NCI-H187 treated with DMSO at 0.1 percent for 48 hours (cell line): ENCODE measurements around the gene ZNF540.
"Not testable (repeated sequence)": the region's sequence is repeated elsewhere in the genome, so short reads cannot be mapped to it uniquely, and the experiment has no call there.

ENCODE experiments used
- DNase-seq: peaks from one replicate; lab custom pipeline; 2025; lab: John Stamatoyannopoulos, UW

ZNF540 gene

GRCh38 chr19:37594304-37594981, at the start of gene ZNF540, which contains the start of gene ZNF571:
Gene ZNF540 (plus strand): TSS chr19:37594876. CDS start chr19:37598448, 3,572 bp downstream.
Gene ZNF571 (minus strand): TSS chr19:37594792. CDS start chr19:37586676, 8,116 bp downstream.
- peak; percentile 85 for DNase-seq

- DNase-seq = no peak
Measured at GRCh38 chr19:37551129-37551993, 43.3 kb upstream of the ZNF540 start.

GRCh38 chr19:37563518-37563917, 31.2 kb upstream of the ZNF540 start:
- no peak for DNase-seq

GRCh38 chr19:37564624-37565369, 29.9 kb upstream of the ZNF540 start:
- no peak for DNase-seq

GRCh38 chr19:37565370-37565669, 29.4 kb upstream of the ZNF540 start:
- DNase-seq = no peak

GRCh38 chr19:37572203-37572602, 22.5 kb upstream of the ZNF540 start:
- DNase-seq = no peak

GRCh38 chr19:37583340-37583739, 11.3 kb upstream of the ZNF540 start:
- DNase-seq = no peak

GRCh38 chr19:37593996-37594303, 726 bp upstream of the ZNF540 start:
- no peak for DNase-seq

- no peak for DNase-seq
Measured at GRCh38 chr19:37594982-37595382, 306 bp downstream of the ZNF540 start.

GRCh38 chr19:37635076-37636056, 40.7 kb downstream of the ZNF540 start:
- no peak for DNase-seq

- peak; percentile 36 for DNase-seq
Measured at GRCh38 chr19:37654118-37654517, 59.4 kb downstream of the ZNF540 start.

GRCh38 chr19:37654629-37655300, 60.1 kb downstream of the ZNF540 start:
- DNase-seq = peak; percentile 36

GRCh38 chr19:37655301-37655688, 60.6 kb downstream of the ZNF540 start, which contains the start of gene ZFP30:
Gene ZFP30 (minus strand): TSS chr19:37655465. CDS start chr19:37647822, 7,643 bp downstream.
- peak; percentile 47 for DNase-seq

GRCh38 chr19:37655689-37656371, 61.2 kb downstream of the ZNF540 start:
- DNase-seq = peak; percentile 68

- not testable (repeated sequence) for DNase-seq
Measured at GRCh38 chr19:37657157-37657556, 62.5 kb downstream of the ZNF540 start.
